ENCODE results near the gene METTL9. TPM values are rescaled to one million over a fixed set of nuclear protein-coding genes. Genes with fewer than 3 reads are reported as not detected.
"Not testable (repeated sequence)": the region's sequence is repeated elsewhere in the genome, so short reads cannot be mapped to it uniquely, and the experiment has no call there.

The METTL9 gene
- total RNA-seq, 1 donor from 2014 or later = 108 TPM

- Mint-ChIP-seq H3K27me3 (ENCODE audit: unreplicated experiment) (no peaks in the 10 kb centered on the region), H3K36me3 (ENCODE audit: unreplicated experiment) (no peaks in the 10 kb centered on the region), H3K27ac (ENCODE audit: unreplicated experiment) (no peak overlapping the region), H3K4me1 (ENCODE audit: low read depth, unreplicated experiment) (no peaks in the 10 kb centered on the region), H3K4me3 (ENCODE audit: unreplicated experiment) (no peak overlapping the region), H3K9me3 (ENCODE audit: unreplicated experiment) (peaks cover 5% of the 10 kb centered on the region)
- TF ChIP-seq CTCF (IDR thresholded peaks at IDR 0.05; ENCODE audit: partially characterized antibody, unreplicated experiment) = no peak
- no peak for DNase-seq
Observed at GRCh38 chr16:21574372-21574771, 25.0 kb upstream of the METTL9 start.

GRCh38 chr16:21576323-21576722 is 23.1 kb upstream of the METTL9 start:
- not testable (repeated sequence) for H3K36me3 Mint-ChIP-seq (ENCODE audit: unreplicated experiment); DNase-seq; H3K4me1 Mint-ChIP-seq (ENCODE audit: low read depth, unreplicated experiment)

GRCh38 chr16:21577487-21577886 is 21.9 kb upstream of the METTL9 start:
- not testable (repeated sequence) for H3K27me3 Mint-ChIP-seq (ENCODE audit: unreplicated experiment); H3K4me1 Mint-ChIP-seq (ENCODE audit: low read depth, unreplicated experiment)

More at GRCh38 chr16:21576323-21576722, 23.1 kb upstream of the METTL9 start:
- not testable (repeated sequence) for H3K9me3 Mint-ChIP-seq (ENCODE audit: unreplicated experiment); H3K27ac Mint-ChIP-seq (ENCODE audit: unreplicated experiment); H3K4me3 Mint-ChIP-seq (ENCODE audit: unreplicated experiment); H3K27me3 Mint-ChIP-seq (ENCODE audit: unreplicated experiment)

GRCh38 chr16:21578311-21578710 is 21.1 kb upstream of the METTL9 start:
- H3K27ac Mint-ChIP-seq (ENCODE audit: unreplicated experiment); H3K36me3 Mint-ChIP-seq (ENCODE audit: unreplicated experiment); H3K4me1 Mint-ChIP-seq (ENCODE audit: low read depth, unreplicated experiment); DNase-seq; H3K9me3 Mint-ChIP-seq (ENCODE audit: unreplicated experiment); H3K4me3 Mint-ChIP-seq (ENCODE audit: unreplicated experiment); H3K27me3 Mint-ChIP-seq (ENCODE audit: unreplicated experiment): not testable (repeated sequence)

More at GRCh38 chr16:21577487-21577886, 21.9 kb upstream of the METTL9 start:
- not testable (repeated sequence) for H3K27ac Mint-ChIP-seq (ENCODE audit: unreplicated experiment); DNase-seq; H3K4me3 Mint-ChIP-seq (ENCODE audit: unreplicated experiment); H3K36me3 Mint-ChIP-seq (ENCODE audit: unreplicated experiment); H3K9me3 Mint-ChIP-seq (ENCODE audit: unreplicated experiment)

GRCh38 chr16:21580131-21580530 is 19.2 kb upstream of the METTL9 start:
- H3K27ac Mint-ChIP-seq (ENCODE audit: unreplicated experiment); H3K4me3 Mint-ChIP-seq (ENCODE audit: unreplicated experiment); H3K36me3 Mint-ChIP-seq (ENCODE audit: unreplicated experiment); H3K27me3 Mint-ChIP-seq (ENCODE audit: unreplicated experiment); H3K4me1 Mint-ChIP-seq (ENCODE audit: low read depth, unreplicated experiment); H3K9me3 Mint-ChIP-seq (ENCODE audit: unreplicated experiment); DNase-seq: not testable (repeated sequence)

GRCh38 chr16:21580807-21581206 is 18.6 kb upstream of the METTL9 start:
- Mint-ChIP-seq H3K27ac (ENCODE audit: unreplicated experiment) (no peak overlapping the region), H3K4me1 (ENCODE audit: low read depth, unreplicated experiment) (peaks cover 5% of the 10 kb centered on the region)

GRCh38 chr16:21584817-21585216 is 14.6 kb upstream of the METTL9 start:
- no peak overlapping the region for H3K27ac Mint-ChIP-seq (ENCODE audit: unreplicated experiment)
- H3K9me3 Mint-ChIP-seq (ENCODE audit: unreplicated experiment) = peaks cover 3% of the 10 kb centered on the region
- no peaks in the 10 kb centered on the region for H3K27me3 Mint-ChIP-seq (ENCODE audit: unreplicated experiment)
- peaks cover 5% of the 10 kb centered on the region for H3K4me1 Mint-ChIP-seq (ENCODE audit: low read depth, unreplicated experiment)
- no peak overlapping the region for H3K4me3 Mint-ChIP-seq (ENCODE audit: unreplicated experiment)
- no peak for TF ChIP-seq CTCF (IDR thresholded peaks at IDR 0.05; ENCODE audit: partially characterized antibody, unreplicated experiment)
- H3K36me3 Mint-ChIP-seq (ENCODE audit: unreplicated experiment) = no peaks in the 10 kb centered on the region
- no peak for DNase-seq

More at GRCh38 chr16:21580807-21581206, 18.6 kb upstream of the METTL9 start:
- no peak for DNase-seq
- no peak overlapping the region for H3K4me3 Mint-ChIP-seq (ENCODE audit: unreplicated experiment)
- no peaks in the 10 kb centered on the region for H3K36me3 Mint-ChIP-seq (ENCODE audit: unreplicated experiment)
- peaks cover 5% of the 10 kb centered on the region for H3K9me3 Mint-ChIP-seq (ENCODE audit: unreplicated experiment)
- no peaks in the 10 kb centered on the region for H3K27me3 Mint-ChIP-seq (ENCODE audit: unreplicated experiment)
- TF ChIP-seq CTCF (IDR thresholded peaks at IDR 0.05; ENCODE audit: partially characterized antibody, unreplicated experiment) = no peak

GRCh38 chr16:21588593-21588992 is 10.8 kb upstream of the METTL9 start:
- H3K36me3 Mint-ChIP-seq (ENCODE audit: unreplicated experiment); H3K27me3 Mint-ChIP-seq (ENCODE audit: unreplicated experiment); H3K4me3 Mint-ChIP-seq (ENCODE audit: unreplicated experiment); H3K9me3 Mint-ChIP-seq (ENCODE audit: unreplicated experiment); H3K4me1 Mint-ChIP-seq (ENCODE audit: low read depth, unreplicated experiment); DNase-seq; H3K27ac Mint-ChIP-seq (ENCODE audit: unreplicated experiment): not testable (repeated sequence)
